WTC11 (cell line): ENCODE results near the gene RGL1. TPM values are rescaled to one million over a fixed set of nuclear protein-coding genes. Genes with fewer than 3 reads are reported as not detected.

ENCODE experiments used
- ATAC-seq: fragments of 200-7000 bp; cut with Tn5 transposase; 2 replicates; pipeline ENCODE4 v1.10.0; 2021; ENCODE audit warnings: mild to moderate bottlenecking, moderate library complexity
- CTCF ChIA-PET: fragments of 300-600 bp; sonication (Branson Sonifier 250); formaldehyde crosslinking; loops from one replicate; lab custom pipeline; 2021; ENCODE audit warnings: antibody characterized with exemption; lab: Charles Lee
- POLR2A ChIA-PET: fragments of 350-600 bp; sonication (Branson Sonifier 250); formaldehyde crosslinking; loops from one replicate; lab custom pipeline; 2021; ENCODE audit warnings: antibody characterized with exemption; lab: Charles Lee
- DNase-seq: peaks from one replicate; pipeline ENCODE4 v3.0.0; 2021; ENCODE audit warnings: low spot score
- H3K27ac Mint-ChIP-seq: 2 replicates; pipeline ENCODE4 v1.8.0; 2021; ENCODE audit warnings: mixed read lengths
- H3K27me3 Mint-ChIP-seq: 2 replicates; pipeline ENCODE4 v1.8.0; 2021; ENCODE audit warnings: low read depth, mild to moderate bottlenecking, moderate library complexity, mixed read lengths
- H3K36me3 Mint-ChIP-seq: 2 replicates; pipeline ENCODE4 v1.8.0; 2021; ENCODE audit warnings: mixed read lengths
- H3K4me1 Mint-ChIP-seq: 2 replicates; pipeline ENCODE4 v1.8.0; 2022; ENCODE audit warnings: mixed read lengths
- H3K4me3 Mint-ChIP-seq: 2 replicates; pipeline ENCODE4 v1.8.0; 2021; ENCODE audit warnings: mild to moderate bottlenecking, moderate library complexity, mixed read lengths
- H3K9me3 Mint-ChIP-seq: 2 replicates; pipeline ENCODE4 v1.8.0; 2021; ENCODE audit warnings: mixed read lengths
- AFF4 ChIP-seq: sonication (generic); formaldehyde crosslinking; IDR thresholded peaks from 2 replicates; pipeline ENCODE4 v1.8.1; 2023; ENCODE audit warnings: mild to moderate bottlenecking, missing genetic modification reagents, borderline replicate concordance
- ATF2 ChIP-seq: sonication (generic); formaldehyde crosslinking; IDR thresholded peaks from 2 replicates; pipeline ENCODE4 v1.8.1; 2022; ENCODE audit warnings: low read depth, missing genetic modification reagents, borderline replicate concordance
- GABPB1 ChIP-seq: sonication (generic); formaldehyde crosslinking; IDR thresholded peaks from 2 replicates; pipeline ENCODE4 v1.8.1; 2023; ENCODE audit warnings: mild to moderate bottlenecking, missing genetic modification reagents
- GRHL2 ChIP-seq: fragments of 250-450 bp; sonication (Bioruptor Pico); IDR thresholded peaks from 2 replicates; pipeline ENCODE4 v1.8.0; 2022; ENCODE audit warnings: mild to moderate bottlenecking, moderate library complexity; ENCODE audit not compliant: insufficient replicate concordance, severe bottlenecking
- GTF2I ChIP-seq: fragments of 250-450 bp; sonication (Bioruptor Pico); conservative IDR thresholded peaks from 2 replicates; pipeline ENCODE4 v1.4.0; 2021; ENCODE audit warnings: mild to moderate bottlenecking
- KAT7 ChIP-seq: sonication (generic); formaldehyde crosslinking; IDR thresholded peaks from 2 replicates; pipeline ENCODE4 v1.8.1; 2023; ENCODE audit warnings: missing genetic modification reagents, mild to moderate bottlenecking, borderline replicate concordance
- MXD4 ChIP-seq: fragments of 250-450 bp; sonication (Bioruptor Pico); IDR thresholded peaks from 2 replicates; pipeline ENCODE4 v1.8.0; 2021; ENCODE audit warnings: mild to moderate bottlenecking, moderate library complexity, borderline replicate concordance
- PRRX2 ChIP-seq: fragments of 250-450 bp; sonication (Bioruptor Pico); IDR thresholded peaks from 2 replicates; pipeline ENCODE4 v1.8.0; 2021; ENCODE audit warnings: mild to moderate bottlenecking
- RELA ChIP-seq: sonication (generic); formaldehyde crosslinking; IDR thresholded peaks from 2 replicates; pipeline ENCODE4 v1.8.1; 2022; ENCODE audit warnings: missing genetic modification reagents, mild to moderate bottlenecking, borderline replicate concordance
- SMAD3 ChIP-seq: sonication (generic); formaldehyde crosslinking; IDR thresholded peaks from 2 replicates; pipeline ENCODE4 v1.8.0; 2022; ENCODE audit warnings: missing genetic modification reagents, mild to moderate bottlenecking, borderline replicate concordance
- SOX15 ChIP-seq: fragments of 250-450 bp; sonication (Bioruptor Pico); IDR thresholded peaks from 2 replicates; pipeline ENCODE4 v1.9.0; 2021; ENCODE audit warnings: mild to moderate bottlenecking
- SP1 ChIP-seq: sonication (generic); formaldehyde crosslinking; conservative IDR thresholded peaks from 2 replicates; pipeline ENCODE4 v1.8.1; 2022; ENCODE audit warnings: missing genetic modification reagents
- STAT6 ChIP-seq: sonication (generic); formaldehyde crosslinking; conservative IDR thresholded peaks from 2 replicates; pipeline ENCODE4 v1.8.1; 2023; ENCODE audit warnings: mild to moderate bottlenecking, low read depth, missing genetic modification reagents, moderate library complexity
- ZNF219 ChIP-seq: sonication (generic); formaldehyde crosslinking; IDR thresholded peaks from 2 replicates; pipeline ENCODE4 v1.8.0; 2023; ENCODE audit warnings: missing genetic modification reagents, mild to moderate bottlenecking, borderline replicate concordance
- ZNF416 ChIP-seq: fragments of 250-450 bp; sonication (Bioruptor Pico); IDR thresholded peaks from 2 replicates; pipeline ENCODE4 v1.9.0; 2021; ENCODE audit warnings: mild to moderate bottlenecking, inconsistent platforms
- ZNF425 ChIP-seq: fragments of 250-450 bp; sonication (Bioruptor Pico); conservative IDR thresholded peaks from 2 replicates; pipeline ENCODE4 v1.9.0; 2021; ENCODE audit warnings: mild to moderate bottlenecking
- total RNA-seq: library from RNA; stranded (reverse); gene quantifications from 3 replicates; pipeline ENCODE4 v1.2.3, GENCODE V29; 2021
- TF ChIP-seq, protein P1 (sequence below): fragments of 250-450 bp; sonication (Bioruptor Pico); IDR thresholded peaks from 2 replicates; pipeline ENCODE4 v1.9.0; 2021; ENCODE audit warnings: moderate library complexity, mild to moderate bottlenecking, inconsistent platforms, borderline replicate concordance
- TF ChIP-seq, protein P2 (sequence below): sonication (generic); formaldehyde crosslinking; conservative IDR thresholded peaks from 2 replicates; pipeline ENCODE4 v1.8.1; 2022; ENCODE audit warnings: mild to moderate bottlenecking, missing genetic modification reagents
- TF ChIP-seq, protein P3 (sequence below): sonication (generic); formaldehyde crosslinking; IDR thresholded peaks from 2 replicates; pipeline ENCODE4 v1.8.1; 2023; ENCODE audit warnings: mild to moderate bottlenecking, missing genetic modification reagents
- TF ChIP-seq, protein P4 (sequence below): sonication (generic); formaldehyde crosslinking; IDR thresholded peaks from 2 replicates; pipeline ENCODE4 v1.8.1; 2022; ENCODE audit warnings: low read depth, mild to moderate bottlenecking, moderate library complexity, missing genetic modification reagents, borderline replicate concordance

RGL1 gene
- total RNA-seq, 1 experiment from 2014 or later = 1.5 TPM

- no peak for DNase-seq
- no peak overlapping the region for H3K27ac Mint-ChIP-seq
- POLR2A ChIA-PET = no interaction called here
- no peaks in the 10 kb centered on the region for H3K4me1 Mint-ChIP-seq
- H3K9me3 Mint-ChIP-seq = no peaks in the 10 kb centered on the region
- no peak for TF ChIP-seq SP1 (CRISPR knock-in tag)
- no peak for TF ChIP-seq PRRX2 (CRISPR knock-in tag)
- no peak for TF ChIP-seq GTF2I (CRISPR knock-in tag)
- no peak for TF ChIP-seq KAT7 (CRISPR knock-in tag)
- TF ChIP-seq STAT6 = no peak
- no peak for TF ChIP-seq ZNF219 (CRISPR knock-in tag)
- TF ChIP-seq, protein P1, sequence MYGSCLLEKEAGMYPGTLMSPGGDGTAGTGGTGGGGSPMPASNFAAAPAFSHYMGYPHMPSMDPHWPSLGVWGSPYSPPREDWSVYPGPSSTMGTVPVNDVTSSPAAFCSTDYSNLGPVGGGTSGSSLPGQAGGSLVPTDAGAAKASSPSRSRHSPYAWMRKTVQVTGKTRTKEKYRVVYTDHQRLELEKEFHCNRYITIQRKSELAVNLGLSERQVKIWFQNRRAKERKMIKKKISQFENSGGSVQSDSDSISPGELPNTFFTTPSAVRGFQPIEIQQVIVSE (CRISPR knock-in tag) = no peak
- no peak for TF ChIP-seq GABPB1 (CRISPR knock-in tag)
- no peak for TF ChIP-seq ZNF416 (CRISPR knock-in tag)
- TF ChIP-seq ATF2 (CRISPR knock-in tag) = no peak
- TF ChIP-seq, protein P2, sequence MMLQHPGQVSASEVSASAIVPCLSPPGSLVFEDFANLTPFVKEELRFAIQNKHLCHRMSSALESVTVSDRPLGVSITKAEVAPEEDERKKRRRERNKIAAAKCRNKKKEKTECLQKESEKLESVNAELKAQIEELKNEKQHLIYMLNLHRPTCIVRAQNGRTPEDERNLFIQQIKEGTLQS (CRISPR knock-in tag) = no peak
- TF ChIP-seq, protein P3, sequence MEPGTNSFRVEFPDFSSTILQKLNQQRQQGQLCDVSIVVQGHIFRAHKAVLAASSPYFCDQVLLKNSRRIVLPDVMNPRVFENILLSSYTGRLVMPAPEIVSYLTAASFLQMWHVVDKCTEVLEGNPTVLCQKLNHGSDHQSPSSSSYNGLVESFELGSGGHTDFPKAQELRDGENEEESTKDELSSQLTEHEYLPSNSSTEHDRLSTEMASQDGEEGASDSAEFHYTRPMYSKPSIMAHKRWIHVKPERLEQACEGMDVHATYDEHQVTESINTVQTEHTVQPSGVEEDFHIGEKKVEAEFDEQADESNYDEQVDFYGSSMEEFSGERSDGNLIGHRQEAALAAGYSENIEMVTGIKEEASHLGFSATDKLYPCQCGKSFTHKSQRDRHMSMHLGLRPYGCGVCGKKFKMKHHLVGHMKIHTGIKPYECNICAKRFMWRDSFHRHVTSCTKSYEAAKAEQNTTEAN (CRISPR knock-in tag) = no peak
- TF ChIP-seq, protein P4, sequence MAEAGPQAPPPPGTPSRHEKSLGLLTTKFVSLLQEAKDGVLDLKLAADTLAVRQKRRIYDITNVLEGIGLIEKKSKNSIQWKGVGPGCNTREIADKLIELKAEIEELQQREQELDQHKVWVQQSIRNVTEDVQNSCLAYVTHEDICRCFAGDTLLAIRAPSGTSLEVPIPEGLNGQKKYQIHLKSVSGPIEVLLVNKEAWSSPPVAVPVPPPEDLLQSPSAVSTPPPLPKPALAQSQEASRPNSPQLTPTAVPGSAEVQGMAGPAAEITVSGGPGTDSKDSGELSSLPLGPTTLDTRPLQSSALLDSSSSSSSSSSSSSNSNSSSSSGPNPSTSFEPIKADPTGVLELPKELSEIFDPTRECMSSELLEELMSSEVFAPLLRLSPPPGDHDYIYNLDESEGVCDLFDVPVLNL (CRISPR knock-in tag) = no peak
- CTCF ChIA-PET = no interaction called here
- no peaks in the 10 kb centered on the region for H3K36me3 Mint-ChIP-seq
- no peak for ATAC-seq
- no peak overlapping the region for H3K4me3 Mint-ChIP-seq
- H3K27me3 Mint-ChIP-seq = no peaks in the 10 kb centered on the region
Measured at GRCh38 chr1:183896466-183897048, 91.6 kb downstream of the RGL1 start.

DNA sequence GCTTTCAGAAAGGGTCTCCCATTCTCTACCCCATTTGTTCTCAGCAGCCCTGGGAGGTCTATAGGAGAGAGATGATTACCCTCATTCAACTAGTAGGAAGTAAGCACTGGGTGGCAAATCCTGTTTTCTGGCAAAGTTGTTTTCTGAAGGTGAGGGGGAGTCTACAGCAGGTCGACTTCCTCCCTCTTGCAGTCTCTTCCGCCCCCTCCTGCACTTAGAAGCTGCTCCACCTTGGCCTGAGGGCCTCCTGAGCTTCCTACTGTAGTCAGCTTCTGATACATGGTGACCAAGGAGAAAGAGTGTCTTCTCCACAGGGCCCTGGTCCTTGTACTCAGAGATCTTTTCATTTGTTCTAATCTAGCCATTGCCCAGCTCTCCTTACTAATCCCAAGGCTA lies 93.1 kb downstream of the RGL1 start:
- ChIA-PET CTCF (interaction anchor here (0.6 to 1.1 kb wide), 4 partner anchors 12 to 243 kb away, joined by 3 to 5 read pairs (median 4); no protein-coding TSS in a partner anchor), POLR2A (no interaction called here)
- Mint-ChIP-seq H3K36me3 (no peaks in the 10 kb centered on the region), H3K4me3 (no peak overlapping the region), H3K9me3 (no peaks in the 10 kb centered on the region), H3K27me3 (no peaks in the 10 kb centered on the region), H3K27ac (no peak overlapping the region), H3K4me1 (no peaks in the 10 kb centered on the region)
- DNase-seq (no peak), ATAC-seq (peak; percentile 43; the same call in 1 of the 2 replicates)
- TF ChIP-seq AFF4 (CRISPR knock-in tag) = no peak
- TF ChIP-seq MXD4 (CRISPR knock-in tag) = no peak
- TF ChIP-seq SOX15 (CRISPR knock-in tag) = no peak
- TF ChIP-seq SMAD3 (CRISPR knock-in tag) = no peak
- TF ChIP-seq GRHL2 (CRISPR knock-in tag) = no peak
- no peak for TF ChIP-seq GABPB1 (CRISPR knock-in tag)
- TF ChIP-seq RELA = no peak
- TF ChIP-seq PRRX2 (CRISPR knock-in tag) = no peak
- TF ChIP-seq GTF2I (CRISPR knock-in tag) = no peak
- TF ChIP-seq ZNF425 (CRISPR knock-in tag) = no peak
